Measurements from ENCODE around the gene RAB11FIP4.

RAB11FIP4 gene

GRCh38 chr17:31497431-31497830, 106.0 kb downstream of the RAB11FIP4 start:
- DNase-seq (ENCODE audit: low read depth) = no peak
- no peak for TF ChIP-seq CTCF (conservative IDR thresholded peaks at IDR 0.05; ENCODE audit: low read length)

GRCh38 chr17:31497994-31498826, 106.7 kb downstream of the RAB11FIP4 start:
- TF ChIP-seq CTCF (conservative IDR thresholded peaks at IDR 0.05; ENCODE audit: low read length) = no peak
- H3K4me3 ChIP-seq (ENCODE audit: low read length) = no peak overlapping the region
- DNase-seq (ENCODE audit: low read depth) = no peak

More at GRCh38 chr17:31497431-31497830, 106.0 kb downstream of the RAB11FIP4 start:
- no peak overlapping the region for H3K4me3 ChIP-seq (ENCODE audit: low read length)

GRCh38 chr17:31499771-31500554, 108.5 kb downstream of the RAB11FIP4 start:
- H3K4me3 ChIP-seq (ENCODE audit: low read length) = no peak overlapping the region
- no peak for TF ChIP-seq CTCF (conservative IDR thresholded peaks at IDR 0.05; ENCODE audit: low read length)
- peak; percentile 39 for DNase-seq (ENCODE audit: low read depth)

- no peak overlapping the region for H3K4me3 ChIP-seq (ENCODE audit: low read length)
- no peak for DNase-seq (ENCODE audit: low read depth)
- no peak for TF ChIP-seq CTCF (conservative IDR thresholded peaks at IDR 0.05; ENCODE audit: low read length)
These were observed 115.0 kb downstream of the RAB11FIP4 start for GRCh38 chr17:31506517-31506916.

- TF ChIP-seq CTCF (conservative IDR thresholded peaks at IDR 0.05; ENCODE audit: low read length) = peak; percentile 18
- H3K4me3 ChIP-seq (ENCODE audit: low read length) = no peak overlapping the region
- DNase-seq (ENCODE audit: low read depth) = no peak
These were observed 117.0 kb downstream of the RAB11FIP4 start for GRCh38 chr17:31508288-31509094.

- TF ChIP-seq CTCF (conservative IDR thresholded peaks at IDR 0.05; ENCODE audit: low read length) = no peak
- DNase-seq (ENCODE audit: low read depth) = no peak
- no peak overlapping the region for H3K4me3 ChIP-seq (ENCODE audit: low read length)
These were observed 117.8 kb downstream of the RAB11FIP4 start for GRCh38 chr17:31509095-31509804.
